ENCODE data around the gene SLMAP. TPM values are rescaled to one million over a fixed set of nuclear protein-coding genes. Genes with fewer than 3 reads are reported as not detected.

The SLMAP gene
- total RNA-seq, 1 donor from 2014 or later = 71.5 TPM

GRCh38 chr3:57928511-57928910, 172.4 kb downstream of the SLMAP start:
- no peaks in the 10 kb centered on the region for H3K27me3 Mint-ChIP-seq (ENCODE audit: unreplicated experiment)

GRCh38 chr3:57929988-57930387, 173.9 kb downstream of the SLMAP start:
- Mint-ChIP-seq H3K27me3 (ENCODE audit: unreplicated experiment) (no peaks in the 10 kb centered on the region), H3K27ac (ENCODE audit: unreplicated experiment) (no peak overlapping the region), H3K4me3 (ENCODE audit: unreplicated experiment) (no peak overlapping the region), H3K4me1 (ENCODE audit: unreplicated experiment) (peaks cover 8% of the 10 kb centered on the region), H3K9me3 (ENCODE audit: unreplicated experiment) (no peaks in the 10 kb centered on the region), H3K36me3 (ENCODE audit: unreplicated experiment) (peaks cover 22% of the 10 kb centered on the region)
- DNase-seq (ENCODE audit: extremely low spot score, unreplicated experiment) = no peak
- no peak for TF ChIP-seq CTCF (IDR thresholded peaks at IDR 0.05)

More at GRCh38 chr3:57928511-57928910, 172.4 kb downstream of the SLMAP start:
- no peak overlapping the region for H3K27ac Mint-ChIP-seq (ENCODE audit: unreplicated experiment)
- TF ChIP-seq CTCF (IDR thresholded peaks at IDR 0.05) = no peak
- H3K9me3 Mint-ChIP-seq (ENCODE audit: unreplicated experiment) = no peaks in the 10 kb centered on the region
- H3K4me1 Mint-ChIP-seq (ENCODE audit: unreplicated experiment) = peaks cover 20% of the 10 kb centered on the region
- H3K4me3 Mint-ChIP-seq (ENCODE audit: unreplicated experiment) = no peak overlapping the region
- H3K36me3 Mint-ChIP-seq (ENCODE audit: unreplicated experiment) = peaks cover 26% of the 10 kb centered on the region
- DNase-seq (ENCODE audit: extremely low spot score, unreplicated experiment) = no peak

- Mint-ChIP-seq H3K27me3 (ENCODE audit: unreplicated experiment) (no peaks in the 10 kb centered on the region), H3K4me3 (ENCODE audit: unreplicated experiment) (no peak overlapping the region), H3K27ac (ENCODE audit: unreplicated experiment) (no peak overlapping the region), H3K9me3 (ENCODE audit: unreplicated experiment) (no peaks in the 10 kb centered on the region), H3K4me1 (ENCODE audit: unreplicated experiment) (no peaks in the 10 kb centered on the region), H3K36me3 (ENCODE audit: unreplicated experiment) (peaks cover 3% of the 10 kb centered on the region)
- no peak for TF ChIP-seq CTCF (IDR thresholded peaks at IDR 0.05)
- no peak for DNase-seq (ENCODE audit: extremely low spot score, unreplicated experiment)
Measured at GRCh38 chr3:57933602-57934001, 177.5 kb downstream of the SLMAP start.

- H3K4me3 Mint-ChIP-seq (ENCODE audit: unreplicated experiment) = no peak overlapping the region
- H3K27ac Mint-ChIP-seq (ENCODE audit: unreplicated experiment) = no peak overlapping the region
- no peaks in the 10 kb centered on the region for H3K9me3 Mint-ChIP-seq (ENCODE audit: unreplicated experiment)
- no peaks in the 10 kb centered on the region for H3K27me3 Mint-ChIP-seq (ENCODE audit: unreplicated experiment)
- TF ChIP-seq CTCF (IDR thresholded peaks at IDR 0.05) = no peak
- H3K36me3 Mint-ChIP-seq (ENCODE audit: unreplicated experiment) = peaks cover 3% of the 10 kb centered on the region
- no peaks in the 10 kb centered on the region for H3K4me1 Mint-ChIP-seq (ENCODE audit: unreplicated experiment)
- no peak for DNase-seq (ENCODE audit: extremely low spot score, unreplicated experiment)
Measured at GRCh38 chr3:57934373-57934772, 178.3 kb downstream of the SLMAP start.

GRCh38 chr3:57935539-57935938, 179.4 kb downstream of the SLMAP start:
- TF ChIP-seq CTCF (IDR thresholded peaks at IDR 0.05) = no peak
- DNase-seq (ENCODE audit: extremely low spot score, unreplicated experiment) = no peak
- Mint-ChIP-seq H3K9me3 (ENCODE audit: unreplicated experiment) (no peaks in the 10 kb centered on the region), H3K36me3 (ENCODE audit: unreplicated experiment) (peaks cover 5% of the 10 kb centered on the region), H3K4me1 (ENCODE audit: unreplicated experiment) (no peaks in the 10 kb centered on the region), H3K27me3 (ENCODE audit: unreplicated experiment) (no peaks in the 10 kb centered on the region), H3K4me3 (ENCODE audit: unreplicated experiment) (no peak overlapping the region), H3K27ac (ENCODE audit: unreplicated experiment) (no peak overlapping the region)
